Glomerular endothelial cell (primary cell): ENCODE measurements around the gene ATP2B3. TPM values are rescaled to one million over a fixed set of nuclear protein-coding genes. Genes with fewer than 3 reads are reported as not detected.

Experiments used
- DNase-seq: peaks from one replicate; pipeline ENCODE4 v3.0.0-alpha.2; 2011; ENCODE audit warnings: low read depth, low spot score; ENCODE audit errors: extremely low read depth
- total RNA-seq: library from RNA; depleted of rRNA; stranded (reverse); fragments of >200 nt; gene quantifications from 2 replicates; pipeline ENCODE4 v1.2.3, GENCODE V29; 2015

Gene ATP2B3
- total RNA-seq, 1 donor from 2014 or later: not detected

DNA sequence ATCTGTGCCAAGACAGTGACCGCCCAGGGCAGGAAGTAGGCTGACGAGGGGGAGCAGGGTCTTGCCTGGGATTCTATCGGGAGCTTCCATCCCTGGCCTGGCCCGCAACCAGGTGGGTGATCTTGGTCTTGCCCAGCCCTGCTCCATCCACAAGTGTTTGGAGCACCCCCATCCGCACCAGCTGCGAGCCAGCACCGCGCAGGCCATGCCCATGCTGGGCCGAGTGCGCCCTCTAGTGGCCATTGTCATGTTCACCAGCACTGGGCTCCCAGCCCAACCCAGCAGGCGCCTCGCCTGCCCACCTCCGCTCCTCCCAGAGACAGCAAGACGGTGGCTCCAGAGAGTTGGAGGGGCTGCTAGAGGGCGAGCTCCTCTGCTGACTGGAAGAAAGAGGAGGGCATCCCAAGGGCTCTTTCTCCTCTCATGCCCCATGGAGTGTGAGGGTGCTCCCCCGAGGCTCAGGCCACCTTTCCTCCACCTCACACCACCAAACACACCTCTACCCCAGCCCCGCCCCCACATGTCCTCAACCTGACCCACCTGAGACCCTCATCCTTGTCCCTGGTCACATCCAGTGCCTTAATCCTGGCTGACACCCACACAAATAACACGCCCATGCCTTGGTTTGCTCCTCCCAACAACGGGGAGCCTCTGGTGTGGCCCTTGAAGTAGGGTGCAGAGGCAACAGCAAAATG, 9.8 kb upstream of the ATP2B3 start:
- no peak for DNase-seq

DNA sequence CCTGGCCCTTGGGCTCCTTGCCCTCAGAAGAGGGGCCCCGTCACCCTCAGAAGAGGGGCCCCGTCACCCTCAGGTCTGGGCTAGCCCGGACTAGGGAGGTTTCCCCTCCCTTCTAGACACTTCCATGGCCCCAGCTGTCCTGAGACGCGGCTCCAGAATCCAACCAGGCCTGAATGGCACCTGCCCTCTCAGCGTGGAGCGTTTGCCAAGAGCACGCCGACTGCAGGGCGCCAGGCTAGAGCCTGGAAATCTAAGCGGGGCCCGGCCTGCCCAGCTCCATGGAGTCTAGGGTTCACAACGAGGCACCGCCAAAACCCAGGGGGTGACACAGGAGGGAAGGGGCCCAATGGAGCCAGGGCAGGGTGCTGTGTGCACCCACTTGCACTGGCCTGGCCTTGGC, 7.8 kb upstream of the ATP2B3 start:
- no peak for DNase-seq

DNA sequence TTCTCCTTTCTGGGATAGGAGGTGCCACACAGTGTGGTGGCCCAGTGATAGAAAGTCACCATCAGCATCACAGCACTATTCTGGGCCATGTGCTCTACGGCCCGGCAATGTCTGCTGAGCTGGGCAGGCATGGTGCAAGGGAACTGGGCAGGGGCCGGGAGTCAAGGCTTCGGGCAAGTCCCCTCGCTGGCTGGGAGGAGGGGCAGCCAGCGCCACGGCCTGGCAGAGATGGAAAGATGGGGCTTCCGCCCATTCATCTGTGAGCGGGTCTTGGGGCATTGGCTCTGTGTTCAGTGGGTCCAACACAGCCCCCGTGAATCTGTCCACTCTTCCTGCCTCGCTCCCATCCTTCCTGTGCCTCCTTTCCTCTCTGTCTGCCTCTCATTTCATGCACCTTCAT, 7.1 kb upstream of the ATP2B3 start:
- no peak for DNase-seq

DNA sequence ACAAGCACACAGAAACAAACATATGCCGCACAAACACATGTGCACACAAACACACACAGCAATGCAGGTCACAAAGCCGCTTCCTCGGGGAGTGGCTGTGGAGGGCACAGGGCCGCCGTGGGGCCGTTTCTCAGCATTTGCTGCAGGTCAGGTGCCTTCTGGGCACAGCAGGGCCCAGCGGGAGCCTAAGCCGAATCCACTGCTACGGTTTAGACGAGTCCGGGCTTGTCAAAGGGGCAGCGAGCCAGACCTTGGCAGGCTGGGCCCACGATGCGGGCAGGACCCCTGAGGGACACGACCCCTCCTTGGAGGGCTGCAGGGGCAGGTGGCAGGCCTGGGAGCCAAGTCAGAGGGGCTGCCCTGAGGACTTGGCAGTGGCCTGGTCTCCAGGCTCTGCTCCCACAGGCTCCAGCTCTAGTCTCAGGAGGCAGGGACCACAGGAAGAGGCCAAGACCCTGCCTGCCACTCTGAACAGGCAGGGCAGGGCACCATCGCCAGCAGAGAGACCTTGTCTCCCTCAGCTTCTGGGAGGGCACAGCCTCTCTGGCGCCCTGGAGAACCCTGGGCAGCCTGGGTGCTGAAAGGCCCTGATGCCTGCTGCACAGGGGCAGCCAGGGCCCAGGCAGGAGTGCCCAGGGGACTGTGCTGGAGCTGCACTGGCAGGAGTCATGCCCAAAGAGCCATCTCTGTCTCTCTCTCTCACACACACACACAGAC, 5.5 kb upstream of the ATP2B3 start:
- no peak for DNase-seq

DNA sequence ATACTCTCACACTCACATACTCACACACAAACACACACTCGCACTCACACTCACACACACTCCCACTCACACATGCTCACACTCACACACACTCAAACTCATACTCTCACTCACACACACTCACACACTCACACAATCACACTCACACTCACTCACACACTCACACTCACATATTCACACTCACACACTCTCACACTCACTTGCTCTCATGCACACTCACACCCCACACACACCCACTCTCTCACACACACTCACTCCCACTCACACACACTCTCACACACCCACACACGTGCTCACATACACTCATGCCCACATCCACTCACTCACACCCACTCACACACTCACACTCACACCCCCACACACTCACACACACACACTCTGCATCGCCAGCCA, 4.9 kb upstream of the ATP2B3 start:
- no peak for DNase-seq

DNA sequence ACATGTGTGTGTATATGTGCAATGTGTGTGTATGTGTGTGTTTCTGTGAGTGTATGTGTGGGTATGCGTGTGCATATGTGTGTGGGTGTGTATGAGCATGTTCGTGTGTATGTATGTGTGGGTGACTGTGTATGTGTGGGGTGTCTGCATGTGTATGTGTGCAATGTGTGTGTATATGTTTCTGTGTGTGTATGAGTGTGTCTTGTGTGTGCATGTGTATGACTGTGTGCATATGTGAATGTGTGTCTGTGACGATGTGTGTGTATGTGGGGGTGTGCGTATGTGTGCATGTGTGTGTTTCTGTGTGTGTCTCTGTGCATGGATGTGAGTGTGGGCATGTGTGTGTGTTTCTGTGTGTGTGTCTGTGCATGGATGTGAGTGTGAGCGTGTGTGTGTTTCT, 4.2 kb upstream of the ATP2B3 start:
- DNase-seq: no peak

DNA sequence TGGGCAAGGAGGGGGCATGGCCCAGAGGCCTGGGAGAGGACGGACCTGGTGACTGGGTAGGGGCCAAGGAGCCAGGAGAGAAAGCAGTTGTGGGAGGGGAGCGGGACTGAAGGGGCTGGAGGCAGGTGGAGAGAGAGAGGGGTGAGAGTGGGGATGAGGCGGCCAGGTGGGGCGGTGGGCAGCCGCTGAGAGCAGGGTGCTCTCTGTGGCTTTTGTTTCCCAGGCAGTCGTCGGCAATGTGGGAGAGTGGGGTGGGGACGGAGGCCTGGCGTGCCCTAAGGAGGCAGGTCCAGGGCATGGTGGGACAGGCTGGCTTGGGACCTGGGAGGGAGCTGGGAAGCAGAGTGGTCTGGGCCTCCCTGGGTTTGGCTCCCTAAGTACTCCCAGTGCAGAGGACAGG, 3.2 kb upstream of the ATP2B3 start:
- no peak for DNase-seq

DNA sequence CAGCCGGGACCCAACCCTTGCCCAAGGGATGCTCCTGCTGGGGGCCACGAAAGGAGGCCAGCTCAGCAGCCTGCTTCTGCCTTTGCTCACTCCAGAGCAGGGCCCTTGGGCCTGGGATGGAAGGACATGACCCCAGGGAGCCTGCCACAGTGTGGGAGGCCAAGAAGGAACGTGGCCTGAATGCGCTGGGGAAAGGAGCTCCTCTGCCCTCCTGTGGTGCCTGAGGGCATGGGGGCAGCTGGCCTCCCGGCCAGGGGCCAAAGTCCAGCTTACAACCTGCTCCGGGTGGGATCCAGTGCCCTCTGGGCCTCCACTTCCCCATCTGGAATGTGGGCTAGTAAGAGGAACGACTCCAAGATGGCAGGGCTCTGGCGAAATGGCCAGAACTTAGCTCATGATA, 2.0 kb upstream of the ATP2B3 start:
- no peak for DNase-seq

DNA sequence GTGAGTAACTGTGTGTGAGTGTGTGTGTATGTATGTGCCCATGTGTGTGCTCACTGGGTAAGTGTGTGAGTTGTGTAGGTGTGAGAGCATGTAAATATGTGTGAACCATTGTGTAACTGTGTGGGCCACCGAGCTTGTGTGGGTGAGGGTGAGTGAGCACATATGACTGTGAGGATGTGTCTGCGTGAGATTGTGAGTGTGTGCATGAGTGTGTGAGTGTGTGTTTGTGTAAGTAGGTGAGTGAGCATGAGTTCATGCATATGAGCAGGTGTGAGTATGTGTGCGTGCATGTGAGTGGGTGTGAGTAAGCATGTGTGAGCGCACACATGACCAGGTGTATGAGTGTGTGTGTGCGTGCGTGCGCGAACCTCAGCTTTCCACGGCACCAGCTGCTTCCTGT, 1.4 kb upstream of the ATP2B3 start:
- DNase-seq: no peak

DNA sequence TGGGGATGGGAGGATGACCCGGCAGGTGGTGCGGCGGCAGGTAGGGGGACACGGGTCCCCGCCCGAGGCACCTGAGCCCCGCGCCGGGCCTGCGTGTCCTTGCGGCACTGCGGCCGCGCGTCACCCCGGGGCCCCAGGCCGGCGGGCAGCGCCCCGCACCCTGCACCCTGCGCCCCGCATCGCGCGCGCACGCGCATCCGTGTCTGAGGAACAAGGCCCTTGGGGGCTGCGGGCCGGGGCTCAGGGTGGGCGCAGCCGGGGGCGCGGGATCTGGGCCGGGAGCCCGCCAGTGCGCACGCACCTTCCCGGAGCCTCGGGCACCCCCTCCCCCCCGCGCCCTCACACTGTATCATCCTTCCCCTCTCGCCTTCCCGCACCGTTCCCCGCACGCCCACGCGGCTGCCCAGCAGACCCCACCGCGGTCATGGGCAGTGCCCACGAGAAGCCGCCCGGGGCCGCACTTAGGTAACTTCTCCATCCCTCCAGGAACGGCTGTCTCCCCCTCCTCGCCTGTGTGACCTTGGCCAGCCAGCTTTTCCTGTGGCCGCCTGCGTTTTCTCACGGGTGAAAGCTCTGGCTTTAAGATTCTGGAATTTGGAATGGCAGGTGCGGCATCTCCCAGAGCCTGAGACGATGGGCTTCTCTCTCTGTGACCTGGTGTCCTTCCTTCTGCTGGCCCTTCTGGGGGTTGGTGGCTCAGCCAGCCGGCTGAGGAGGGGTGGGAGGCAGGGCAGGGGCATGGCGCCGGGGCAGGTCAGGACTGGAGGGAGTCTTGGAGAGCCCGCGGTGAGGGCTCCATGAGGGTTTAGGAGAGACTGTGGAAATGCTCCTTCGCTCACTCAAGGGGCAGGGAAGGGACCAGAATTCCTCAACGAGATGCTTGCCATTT, 748 bp downstream of the ATP2B3 start:
- no peak for DNase-seq

DNA sequence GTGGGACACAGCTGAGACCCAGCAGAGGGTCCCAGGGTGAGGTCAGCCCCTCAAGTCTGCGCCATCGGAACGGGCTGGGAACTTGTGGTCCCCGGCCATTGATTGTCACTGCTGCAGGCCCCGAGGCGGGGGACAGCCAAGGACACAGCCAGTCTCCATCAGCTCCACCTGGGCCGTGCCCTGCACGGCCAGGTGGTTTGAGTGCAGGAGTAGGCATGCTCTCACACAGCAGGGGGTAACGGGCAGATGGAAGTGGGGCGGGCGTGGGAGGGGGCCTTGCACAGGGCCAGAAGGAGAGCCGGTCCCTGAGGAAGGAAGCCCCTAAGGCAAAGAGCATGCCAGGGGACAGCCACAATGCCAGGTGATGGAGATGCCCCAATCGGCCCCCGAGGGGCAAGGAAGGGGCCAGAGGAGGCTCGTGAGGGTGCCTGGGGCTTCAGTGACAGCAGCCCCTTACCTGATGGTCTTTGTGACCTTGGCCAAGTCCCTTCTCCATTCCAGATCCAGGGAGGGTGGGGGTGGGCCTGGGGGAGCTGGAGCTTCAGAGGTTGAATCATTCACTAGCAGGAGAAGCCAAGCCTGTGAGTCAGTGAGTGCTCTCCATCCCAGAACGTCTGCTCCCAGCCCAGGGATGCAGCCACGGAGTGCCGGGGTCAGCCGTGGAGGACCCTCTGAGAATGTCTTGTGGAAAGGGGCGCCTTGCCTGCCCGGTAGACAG, 2.3 kb downstream of the ATP2B3 start:
- no peak for DNase-seq

DNA sequence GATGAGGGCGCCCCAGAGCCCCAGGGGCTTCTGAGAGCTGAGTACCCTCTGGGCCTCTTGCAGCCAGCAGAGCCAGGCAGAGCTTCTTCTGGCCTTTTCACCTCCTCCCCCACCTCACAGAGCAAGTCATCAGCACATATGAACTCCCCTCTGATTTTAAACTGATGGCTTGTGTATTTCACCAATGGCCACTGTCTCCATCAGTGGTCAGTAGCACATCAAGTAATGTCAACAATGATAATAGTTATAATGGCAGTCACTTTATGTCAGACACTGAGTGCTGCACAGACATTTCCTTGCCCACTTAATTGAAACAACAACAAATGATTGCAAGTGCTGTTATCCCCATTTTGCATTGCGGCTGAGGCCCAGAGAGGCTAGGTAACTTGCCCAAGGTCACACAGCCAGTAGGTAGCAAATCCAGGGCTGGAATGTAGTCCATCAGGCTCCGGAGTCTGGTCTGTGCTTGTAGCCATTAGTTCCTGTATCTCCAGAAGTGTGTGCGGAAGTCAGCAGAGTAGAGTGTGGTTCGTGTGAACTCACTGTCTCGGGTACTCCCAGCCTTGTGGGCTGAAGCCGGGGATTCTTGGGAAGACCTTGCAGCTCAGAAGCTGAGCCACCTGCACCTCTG, 3.0 kb downstream of the ATP2B3 start:
- DNase-seq: no peak

DNA sequence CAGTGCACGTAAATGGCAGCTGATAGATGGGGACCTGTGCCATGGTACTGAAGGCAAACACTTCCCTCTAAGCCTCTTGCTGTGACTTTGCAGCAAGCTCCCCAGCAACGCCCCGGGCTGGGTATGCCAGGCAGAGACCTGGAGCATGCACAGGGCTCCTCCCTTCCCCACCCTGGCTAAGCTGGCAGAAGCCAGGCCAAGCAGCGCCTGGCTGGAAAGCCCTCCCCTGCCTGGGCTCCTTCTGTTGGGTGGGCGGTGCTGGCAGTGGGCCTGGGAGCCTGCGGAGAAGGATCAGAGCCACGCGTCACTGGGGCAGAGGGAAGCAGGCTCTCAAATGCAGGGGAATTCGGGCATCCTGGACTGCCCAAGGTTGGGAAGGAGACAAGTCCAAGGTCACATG, 3.6 kb downstream of the ATP2B3 start:
- DNase-seq: no peak

DNA sequence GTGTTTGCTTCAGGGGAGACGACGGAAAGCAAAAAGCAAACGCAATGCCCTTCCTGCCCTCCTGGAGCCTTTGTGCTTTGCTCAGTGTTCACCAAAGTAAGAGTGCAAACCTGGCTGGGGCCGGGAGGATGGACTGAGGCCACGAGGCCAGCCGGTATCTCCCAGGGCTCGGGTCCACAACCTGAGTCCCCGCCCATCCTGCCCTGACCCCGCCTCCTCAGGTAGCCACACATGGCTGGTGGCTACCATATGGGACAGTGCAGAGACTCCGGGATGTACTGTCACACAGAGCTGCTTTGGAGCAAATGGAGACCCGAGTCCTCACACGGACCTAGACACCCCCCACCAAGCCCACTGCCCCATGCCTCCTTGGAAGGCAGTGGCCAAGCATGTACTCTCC, 4.8 kb downstream of the ATP2B3 start:
- no peak for DNase-seq

DNA sequence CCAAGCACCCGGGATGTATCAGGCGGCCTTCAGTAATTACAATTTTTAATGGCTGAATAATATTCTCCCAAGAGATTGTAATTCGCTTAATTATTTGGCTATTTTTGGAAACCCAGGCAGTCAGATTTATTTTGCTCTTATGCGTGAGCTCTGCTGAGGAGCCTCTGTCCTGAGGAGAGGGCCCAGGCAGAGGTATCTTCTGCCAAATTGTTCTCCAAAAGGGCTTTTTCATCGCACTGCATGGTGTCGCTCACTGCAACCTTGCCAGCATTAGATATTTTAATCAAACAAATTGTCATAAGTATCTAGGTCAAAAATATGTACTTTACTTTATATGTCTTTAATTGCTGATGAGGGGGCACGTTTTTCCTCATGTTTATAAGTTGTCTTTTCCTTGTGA, 5.8 kb downstream of the ATP2B3 start:
- no peak for DNase-seq

DNA sequence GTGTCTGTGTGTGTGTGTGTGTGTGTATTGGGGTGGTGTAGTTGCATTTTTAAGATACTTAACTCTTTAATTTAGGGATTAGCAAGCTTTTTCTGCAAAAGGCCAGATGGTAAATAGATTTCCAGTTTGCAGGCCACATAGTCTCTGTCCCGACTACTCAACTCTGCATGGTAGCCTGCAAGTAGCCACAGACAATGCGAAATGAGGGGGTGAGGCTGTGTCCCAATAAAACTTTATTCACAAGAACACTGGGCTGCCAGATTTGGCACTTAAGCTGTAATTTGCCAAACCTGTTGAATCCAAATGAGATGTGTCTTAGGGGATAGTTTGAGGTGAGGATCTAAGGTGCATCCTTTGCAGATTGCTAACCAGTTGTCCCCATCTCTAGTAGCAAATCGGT, 6.8 kb downstream of the ATP2B3 start:
- no peak for DNase-seq

DNA sequence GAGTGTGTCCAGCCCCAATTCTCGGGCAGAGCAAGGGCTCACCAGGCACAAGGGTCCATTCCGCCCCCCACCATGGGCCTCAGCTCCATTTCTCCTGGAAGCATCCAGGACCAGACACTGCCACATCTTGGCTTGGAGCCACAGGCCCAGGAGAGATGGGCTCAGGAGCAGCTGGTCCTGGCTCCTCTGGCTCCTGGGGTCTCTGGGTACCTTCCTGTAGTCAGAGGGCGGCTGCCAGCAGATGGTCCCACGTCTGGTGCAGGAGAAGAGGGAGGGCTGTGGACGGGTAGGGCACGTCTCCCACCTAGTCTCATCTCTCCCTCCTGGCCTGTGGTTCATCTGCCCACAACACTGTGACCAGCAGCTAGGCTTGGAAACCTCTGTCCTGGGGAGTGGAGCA, 8.0 kb downstream of the ATP2B3 start:
- no peak for DNase-seq

DNA sequence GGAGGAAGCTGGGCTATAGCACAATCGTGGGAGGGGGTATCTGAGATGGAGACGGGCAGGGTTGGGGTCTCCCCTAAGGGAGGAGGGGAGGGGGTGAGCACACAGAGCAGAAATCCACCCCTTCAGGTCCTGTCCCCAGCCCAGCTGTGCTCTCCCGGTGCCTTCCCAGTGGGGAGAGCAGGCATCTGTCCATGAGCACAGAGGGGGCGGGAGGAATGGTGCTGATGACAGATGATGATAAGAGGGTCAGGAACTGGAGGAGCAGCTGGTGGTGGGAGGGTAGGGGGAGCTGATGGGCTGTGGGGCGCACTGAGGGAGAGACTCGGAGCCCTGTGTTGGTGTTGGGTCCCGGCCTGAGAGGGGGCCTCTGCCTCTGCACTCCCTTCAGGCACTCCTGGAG, 8.6 kb downstream of the ATP2B3 start:
- DNase-seq: no peak

DNA sequence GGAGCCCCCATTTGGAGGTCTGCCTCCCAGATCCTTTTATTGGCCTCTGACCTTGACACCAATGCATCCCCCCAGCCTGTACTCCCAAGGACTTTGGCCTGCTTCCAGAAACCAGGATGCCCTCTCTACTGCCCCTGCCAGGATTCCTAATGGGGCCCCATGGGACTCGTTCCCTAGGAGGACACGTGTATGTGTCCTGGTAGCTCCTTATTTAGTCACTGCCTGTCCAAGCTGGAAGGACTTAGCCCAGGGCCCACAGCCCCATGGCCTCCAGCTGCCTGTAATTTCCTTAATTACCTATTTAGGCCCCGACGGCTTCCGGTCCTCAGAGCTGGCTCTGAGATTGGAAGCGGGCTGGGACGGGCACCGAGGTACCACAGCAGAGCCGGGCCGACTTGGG, 9.4 kb downstream of the ATP2B3 start:
- no peak for DNase-seq

DNA sequence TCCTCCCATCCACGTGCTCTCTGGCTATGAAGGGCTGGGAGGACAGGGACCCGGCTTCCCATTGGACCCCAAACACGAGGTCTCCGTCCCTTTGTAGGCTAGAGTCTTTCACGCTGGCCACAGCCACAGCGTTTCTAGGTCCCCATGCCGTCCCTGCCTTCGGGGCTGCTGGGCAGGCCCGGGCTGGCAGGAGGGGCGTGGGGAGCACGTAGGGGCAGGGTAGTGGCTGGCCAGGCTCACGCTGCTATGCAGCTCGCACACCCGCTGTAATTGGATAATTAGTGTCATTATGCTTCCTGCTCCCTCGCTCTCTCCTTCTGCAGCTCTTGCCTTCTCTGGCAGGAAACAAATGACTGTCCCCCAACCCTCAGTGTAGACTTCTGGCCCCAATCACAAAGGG, 9.8 kb downstream of the ATP2B3 start:
- DNase-seq: no peak
